C1 segment of cervical spinal cord (tissue), 14 donors: Measurements from ENCODE around the gene CDK14.
"Not testable (repeated sequence)": the region's sequence is repeated elsewhere in the genome, so short reads cannot be mapped to it uniquely, and the experiment has no call there.

ENCODE experiments used
- DNase-seq, 14 donors: peaks; one replicate each; lab custom pipeline; 2025; lab: John Stamatoyannopoulos, UW

The CDK14 gene

DNA sequence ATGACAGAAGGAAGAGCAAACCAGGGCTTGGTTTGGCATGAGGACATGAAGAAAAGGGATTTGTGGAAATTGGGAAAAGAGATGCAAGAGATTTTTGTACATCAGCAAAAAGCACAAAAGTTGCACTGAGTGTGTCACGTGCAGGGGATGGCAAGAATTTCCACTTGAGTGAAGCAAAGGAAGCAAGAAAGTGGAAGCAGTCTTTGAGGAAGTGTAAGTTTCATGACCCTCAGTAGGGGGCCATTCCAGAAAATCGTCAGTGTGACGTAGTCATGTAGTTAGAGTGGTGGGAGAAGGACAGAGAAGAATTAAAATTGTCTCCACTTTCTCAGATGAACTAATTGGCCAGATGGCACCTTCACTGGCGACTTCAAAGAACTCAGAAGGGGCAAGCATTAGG, 544.9 kb downstream of the CDK14 start:
- no peak for DNase-seq

DNA sequence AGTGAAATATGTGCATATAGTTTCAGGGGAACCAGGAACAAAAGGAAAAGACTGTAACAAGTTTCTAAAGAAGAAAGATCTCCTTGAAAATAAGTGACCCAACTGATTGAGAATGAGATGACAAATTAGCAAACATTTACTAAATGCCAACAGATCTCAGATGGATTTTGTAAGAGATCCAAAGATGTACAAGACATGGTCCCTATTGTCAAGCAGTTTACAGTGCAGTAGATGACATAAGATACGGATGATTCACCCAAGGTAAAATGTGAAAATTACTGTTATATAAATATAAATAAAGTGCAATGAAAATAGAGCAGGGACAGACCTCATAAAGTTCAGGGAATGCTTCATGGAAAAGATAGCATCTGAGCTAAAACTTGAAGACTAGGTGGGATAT, 546.6 kb downstream of the CDK14 start:
- no peak for DNase-seq

DNA sequence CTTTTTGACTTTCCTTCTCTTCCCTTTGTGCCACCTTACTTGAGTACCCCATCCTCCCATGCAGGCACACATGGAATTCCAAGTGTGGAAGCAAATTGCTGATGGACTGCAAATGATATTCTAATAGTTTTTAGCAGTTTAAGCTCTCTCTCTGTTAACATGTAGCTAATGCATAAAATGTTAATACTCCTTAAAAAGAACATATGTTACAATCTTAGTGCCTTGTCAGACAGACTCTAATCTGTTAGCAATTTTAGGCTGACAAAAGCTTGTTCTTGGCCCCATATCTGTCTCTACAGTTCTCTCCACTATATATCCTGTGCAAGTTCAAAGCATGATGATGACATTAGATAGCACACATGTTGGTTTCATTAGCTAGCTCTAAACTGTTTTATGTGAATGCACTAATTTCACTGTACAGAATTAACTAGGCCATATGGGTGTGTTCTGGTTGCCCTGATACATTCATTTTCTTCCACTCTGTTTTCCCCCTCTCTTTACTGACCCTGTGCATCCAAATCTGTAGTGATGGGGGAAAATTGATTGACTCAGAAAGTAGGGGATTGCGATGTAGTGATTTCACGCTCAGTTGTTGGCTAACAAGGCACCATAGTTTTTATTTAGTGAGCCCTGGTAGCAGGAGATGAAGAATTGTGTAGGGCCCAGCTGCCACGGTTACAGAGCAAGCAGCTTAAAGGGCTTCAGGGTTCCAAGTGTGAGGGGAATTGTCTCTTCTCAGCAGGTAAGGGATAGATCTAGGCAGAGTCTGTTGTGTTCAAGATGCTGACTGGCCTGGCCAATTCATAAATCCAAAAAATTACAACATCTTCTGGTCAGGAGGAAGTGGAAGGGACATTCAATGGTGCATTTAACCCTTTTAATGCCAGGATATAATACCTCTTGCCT, 553.5 kb downstream of the CDK14 start:
- no peak for DNase-seq

DNA sequence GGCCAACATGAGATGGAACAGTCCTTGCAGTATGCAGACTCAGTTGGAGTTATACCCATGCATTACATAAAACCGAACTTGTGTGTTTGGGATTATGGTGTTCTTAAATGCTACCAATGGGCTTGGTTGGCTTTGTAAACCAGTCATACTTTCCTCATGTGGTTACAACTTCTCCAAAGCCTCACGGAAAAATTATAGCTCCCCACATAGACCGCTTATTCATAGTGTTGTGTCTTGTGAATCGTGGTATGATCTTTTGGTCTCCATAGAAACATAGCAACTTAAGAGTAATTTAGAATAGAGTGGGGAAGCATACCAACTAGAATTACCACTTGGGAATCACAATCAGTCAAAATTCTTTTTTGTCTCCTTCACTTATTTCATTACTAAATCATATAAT, 555.8 kb downstream of the CDK14 start:
- DNase-seq: no peak

DNA sequence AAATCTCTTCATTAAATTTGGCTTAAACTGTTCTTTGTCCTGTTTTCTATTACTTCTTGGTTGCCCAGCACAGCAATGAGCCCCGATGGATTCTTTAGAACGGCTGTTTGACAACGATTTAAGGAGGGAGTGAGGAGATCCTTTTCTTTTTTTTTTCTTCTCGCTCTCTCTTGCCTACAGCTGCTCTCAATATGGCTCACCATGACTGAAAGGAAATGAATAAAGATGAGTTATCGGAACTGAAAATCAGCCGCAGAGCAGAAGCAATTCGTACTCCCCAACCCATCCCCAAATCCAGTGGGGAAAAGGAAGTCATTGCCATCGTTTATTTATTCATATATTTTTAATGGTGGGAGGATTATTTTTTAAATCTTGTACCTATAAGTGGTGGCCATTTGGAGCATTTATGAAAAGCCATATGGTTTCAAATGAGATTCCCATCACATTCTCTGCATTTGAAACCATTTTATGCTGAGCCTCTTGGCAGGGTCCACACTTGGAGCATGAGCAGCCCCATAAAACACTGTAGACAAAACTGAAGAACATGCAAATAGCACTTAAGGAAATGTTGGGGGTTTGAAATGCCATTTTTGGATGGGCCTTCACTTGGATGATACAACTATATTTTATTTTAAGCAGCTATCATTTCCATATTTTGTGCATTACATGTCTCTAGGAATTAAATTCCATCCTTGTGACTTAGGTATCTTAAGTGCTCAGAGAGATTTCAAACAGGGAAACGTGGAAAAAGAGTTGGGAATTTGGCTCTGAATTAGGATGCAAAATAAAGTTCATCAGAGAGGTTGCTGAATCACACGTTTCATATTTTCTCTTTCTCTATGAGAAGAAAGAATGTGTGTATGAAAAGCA, 560.4 kb downstream of the CDK14 start:
- no peak for DNase-seq

DNA sequence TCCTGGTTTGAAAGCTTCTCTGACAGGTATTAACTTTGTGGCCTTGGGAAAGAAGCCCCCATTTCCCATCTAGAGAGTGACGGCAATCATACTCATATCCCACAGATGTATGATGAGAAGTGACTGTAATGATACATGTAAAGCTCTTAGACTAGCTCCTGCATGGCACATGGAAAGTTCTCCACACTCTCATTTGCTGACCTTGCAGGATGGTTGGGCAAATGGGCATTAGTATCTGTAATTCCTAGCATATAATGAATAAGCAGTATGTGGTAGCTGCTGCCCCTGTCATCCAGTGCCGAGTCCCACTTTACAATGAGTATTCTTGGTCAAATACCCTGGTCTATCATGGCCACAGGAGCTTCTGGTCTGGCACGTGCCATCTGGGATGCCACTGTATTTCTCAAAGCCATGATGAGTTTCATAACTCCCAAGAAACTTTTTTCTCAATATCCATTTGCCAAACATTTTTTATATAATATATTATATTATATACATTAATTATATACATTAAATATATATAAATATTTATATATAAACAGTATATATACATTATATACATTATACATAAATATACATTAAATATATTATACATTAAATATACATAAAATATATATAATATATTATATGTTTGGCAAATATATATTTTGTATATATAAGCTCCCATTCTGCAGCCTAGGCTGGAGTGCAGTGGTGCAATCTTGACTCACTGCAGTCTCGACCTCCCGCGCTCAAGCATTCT, 561.6 kb downstream of the CDK14 start:
- no peak for DNase-seq

DNA sequence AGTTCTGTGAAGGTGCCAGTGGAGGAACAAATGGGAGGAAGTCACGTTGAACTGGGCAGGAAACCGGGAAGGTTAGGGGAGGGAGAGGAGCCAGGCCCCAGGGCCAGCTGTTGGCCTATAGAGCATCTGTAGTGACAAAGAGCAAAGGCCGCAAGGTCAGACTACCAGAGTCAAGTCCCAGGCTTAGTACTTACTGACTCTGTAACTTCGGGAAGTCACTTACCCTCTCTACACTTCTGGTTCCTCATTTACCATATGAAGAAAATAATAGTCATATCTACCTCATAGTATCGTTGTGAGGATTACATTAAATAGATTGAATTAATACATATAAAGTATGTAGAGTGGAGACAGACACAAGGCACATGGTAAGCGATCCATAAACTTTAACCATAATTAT, 566.3 kb downstream of the CDK14 start:
- no peak for DNase-seq

DNA sequence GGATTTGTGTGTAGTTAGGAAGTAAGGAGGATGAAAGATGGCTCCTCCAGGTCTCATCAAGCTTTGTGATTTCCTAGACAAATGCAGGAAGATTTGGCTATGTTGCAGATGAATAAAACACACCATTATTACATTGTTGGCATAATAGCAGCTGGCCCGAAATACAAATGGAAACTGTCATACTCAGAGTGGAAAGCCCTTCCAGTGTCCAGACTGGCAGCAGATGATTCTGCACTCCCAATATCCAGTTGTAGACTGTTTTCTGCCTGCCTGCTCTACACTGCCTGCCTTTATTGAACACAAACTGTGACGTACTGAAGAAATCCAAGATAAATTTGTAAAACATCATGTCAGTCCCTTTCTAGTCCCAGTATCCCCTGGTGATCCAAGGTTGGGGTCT, 568.4 kb downstream of the CDK14 start:
- DNase-seq: no peak

DNA sequence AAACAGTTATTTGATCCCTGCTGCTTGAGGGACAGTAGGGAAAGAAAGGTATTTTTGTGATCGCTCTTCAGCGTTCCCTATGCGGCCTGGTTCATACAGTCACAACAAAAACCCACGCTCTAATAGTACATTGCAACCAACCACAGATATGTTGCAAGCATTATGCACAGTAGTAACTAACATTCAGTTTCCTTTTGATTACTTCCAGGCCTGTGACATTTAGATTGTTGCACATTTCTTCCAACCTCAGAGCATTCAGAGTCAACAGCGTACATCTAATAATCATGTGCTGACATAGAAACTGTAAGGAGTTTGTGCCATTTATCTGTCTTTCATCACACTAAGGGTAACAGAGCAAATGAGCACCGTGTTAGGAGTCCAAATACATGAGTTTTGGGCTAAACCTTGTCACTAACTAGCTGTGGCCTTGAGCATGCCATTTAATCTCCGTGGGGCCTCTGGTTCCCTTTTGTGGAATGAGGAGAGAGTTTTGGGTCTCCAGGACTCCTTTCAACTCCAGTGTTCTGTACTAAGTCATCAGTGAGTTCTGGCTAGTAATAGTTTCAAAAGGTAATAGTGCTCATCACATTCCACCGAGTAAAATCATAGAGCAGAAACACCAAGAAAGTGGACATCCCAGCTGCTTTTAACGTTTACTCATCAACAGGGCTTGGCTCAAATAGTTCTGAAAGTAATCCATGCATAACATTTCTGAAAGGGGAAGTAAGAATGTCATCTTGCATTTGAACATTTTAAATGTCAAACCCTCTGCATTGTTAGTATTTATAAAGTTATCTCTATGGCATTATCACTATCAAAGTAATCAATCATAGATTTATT, 569.1 kb downstream of the CDK14 start:
- no peak for DNase-seq

DNA sequence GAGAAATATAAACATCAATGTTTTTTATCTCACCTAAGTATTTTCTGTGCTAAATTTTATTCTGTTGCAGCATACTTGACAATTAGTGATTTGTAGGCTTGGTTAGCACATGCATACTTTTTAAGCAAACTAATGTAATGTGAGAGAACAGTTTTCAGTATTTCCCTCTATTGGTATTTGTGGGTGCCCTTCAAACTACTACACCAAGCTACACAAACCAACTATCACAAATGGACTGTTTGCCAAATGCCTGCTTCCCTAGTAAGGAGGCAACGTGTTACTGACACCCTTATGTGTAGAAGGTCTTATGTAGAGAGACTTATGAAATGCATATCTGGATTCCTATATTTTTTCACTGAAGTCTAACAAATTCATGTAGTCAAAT, 569.7 kb downstream of the CDK14 start:
- DNase-seq: no peak

DNA sequence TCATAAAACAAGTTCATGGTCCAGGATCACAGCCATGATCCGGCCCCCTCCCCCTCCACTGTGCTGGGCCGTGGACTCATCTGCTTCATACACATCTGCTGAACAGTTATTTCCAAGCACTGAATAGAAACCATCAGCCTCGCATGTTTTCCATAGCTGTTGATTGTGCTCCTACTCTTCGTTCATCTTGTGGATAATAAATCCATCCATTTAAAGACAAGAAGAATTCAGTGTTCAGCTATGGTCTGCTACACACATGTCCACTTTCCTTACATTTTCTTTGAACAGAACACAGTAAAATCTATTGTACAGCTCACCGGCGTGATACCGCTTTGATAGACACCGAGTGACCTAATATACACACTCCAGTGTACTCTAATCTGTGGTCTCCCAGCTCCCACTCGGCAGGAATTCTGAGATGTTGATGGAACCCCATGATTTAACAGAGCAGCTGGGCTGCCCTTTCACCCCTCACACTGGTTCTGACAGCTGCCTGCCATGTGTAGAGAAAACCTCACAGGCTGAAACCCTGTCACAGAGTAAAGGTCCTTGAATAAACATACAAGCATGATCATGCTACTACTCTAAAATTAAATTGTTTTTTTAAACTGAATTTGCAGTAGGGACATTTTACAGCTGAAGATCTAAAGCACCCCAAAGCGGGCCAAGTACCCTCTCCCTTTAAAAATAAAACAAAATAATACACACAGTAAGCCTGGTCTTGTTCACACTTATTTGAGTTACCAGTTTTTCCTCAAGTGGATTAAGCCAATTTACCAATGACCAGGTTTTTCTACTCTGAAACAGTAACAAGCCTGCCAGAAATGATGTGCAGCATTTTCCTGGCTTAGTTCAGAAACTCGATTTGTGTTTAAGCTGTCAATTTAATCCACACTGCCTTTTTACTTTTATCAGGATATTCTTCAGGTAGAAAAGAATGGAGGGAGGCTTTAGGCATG, 573.0 kb downstream of the CDK14 start:
- DNase-seq: peak in 1 of 14 donors; percentile 6

DNA sequence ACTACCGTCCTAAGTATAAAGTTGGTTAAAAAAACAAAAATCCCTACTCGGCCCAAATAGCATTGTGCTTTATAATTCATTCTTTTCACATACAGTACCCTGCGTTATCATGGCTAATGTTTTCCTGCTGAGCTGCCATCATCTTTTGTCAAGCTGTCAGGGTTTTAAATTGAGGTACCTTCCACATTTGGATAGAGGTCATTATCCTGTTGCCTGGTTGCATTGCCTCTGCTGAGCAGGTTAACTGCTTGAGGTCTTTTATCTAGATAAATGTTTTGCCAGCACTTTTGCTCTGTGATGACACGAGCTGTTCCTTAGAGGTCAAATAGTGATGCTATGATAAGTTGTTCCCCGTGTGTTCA, 573.7 kb downstream of the CDK14 start:
- DNase-seq: peak in 1 of 14 donors; percentile 14

DNA sequence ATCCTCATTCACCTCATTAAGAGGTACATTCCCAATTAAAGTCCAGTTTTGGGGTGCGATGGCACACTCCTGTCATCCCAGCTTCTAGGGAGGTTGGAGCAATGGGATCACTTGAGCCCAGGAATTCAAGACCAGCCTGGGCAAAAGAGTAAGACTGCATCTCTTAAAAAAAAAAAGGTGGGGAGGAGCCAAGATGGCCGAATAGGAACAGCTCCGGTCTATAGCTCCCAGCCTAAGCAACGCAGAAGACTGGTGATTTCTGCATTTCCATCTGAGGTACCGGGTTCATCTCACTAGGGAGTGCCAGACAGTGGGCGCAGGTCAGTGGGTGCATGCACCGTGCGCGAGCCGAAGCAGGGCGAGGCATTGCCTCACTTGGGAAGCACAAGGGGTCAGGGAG, 577.1 kb downstream of the CDK14 start:
- DNase-seq: not testable (repeated sequence)

DNA sequence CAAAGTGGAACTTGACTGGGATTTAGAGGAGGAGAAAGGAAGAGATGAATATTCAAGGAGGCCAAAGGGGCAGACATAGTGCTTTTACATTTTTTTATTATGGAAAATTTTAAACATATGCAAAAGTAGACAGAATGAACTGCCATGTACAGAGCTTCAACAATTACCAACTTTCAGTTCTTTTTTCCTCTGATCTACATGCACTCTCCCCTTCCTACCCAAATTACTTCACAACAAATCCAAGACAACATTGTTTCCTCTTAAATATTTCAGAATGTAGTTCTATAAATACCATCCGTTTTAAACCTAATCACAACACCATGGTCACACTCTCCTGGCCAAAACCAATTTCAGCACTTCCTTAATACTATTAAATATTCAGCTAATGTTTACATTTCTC, 584.6 kb downstream of the CDK14 start:
- DNase-seq: no peak

DNA sequence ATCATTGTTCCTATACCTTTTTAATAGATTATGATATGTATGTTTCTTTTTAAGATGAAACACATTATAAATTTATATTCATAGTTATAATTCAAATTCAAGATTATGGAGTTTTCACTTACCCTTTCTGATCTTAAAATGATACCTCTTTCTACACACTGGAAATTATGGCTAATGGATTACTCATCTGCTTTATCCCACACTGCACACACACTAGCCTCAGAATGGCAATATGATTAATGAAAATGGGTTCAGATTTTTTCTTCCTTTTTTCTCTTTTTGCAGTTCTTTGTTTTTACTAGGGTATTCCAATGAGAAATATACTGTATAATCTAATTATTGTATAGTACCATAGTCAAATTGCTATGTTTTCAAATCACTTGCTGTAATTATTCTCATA, 585.8 kb downstream of the CDK14 start:
- DNase-seq: no peak

DNA sequence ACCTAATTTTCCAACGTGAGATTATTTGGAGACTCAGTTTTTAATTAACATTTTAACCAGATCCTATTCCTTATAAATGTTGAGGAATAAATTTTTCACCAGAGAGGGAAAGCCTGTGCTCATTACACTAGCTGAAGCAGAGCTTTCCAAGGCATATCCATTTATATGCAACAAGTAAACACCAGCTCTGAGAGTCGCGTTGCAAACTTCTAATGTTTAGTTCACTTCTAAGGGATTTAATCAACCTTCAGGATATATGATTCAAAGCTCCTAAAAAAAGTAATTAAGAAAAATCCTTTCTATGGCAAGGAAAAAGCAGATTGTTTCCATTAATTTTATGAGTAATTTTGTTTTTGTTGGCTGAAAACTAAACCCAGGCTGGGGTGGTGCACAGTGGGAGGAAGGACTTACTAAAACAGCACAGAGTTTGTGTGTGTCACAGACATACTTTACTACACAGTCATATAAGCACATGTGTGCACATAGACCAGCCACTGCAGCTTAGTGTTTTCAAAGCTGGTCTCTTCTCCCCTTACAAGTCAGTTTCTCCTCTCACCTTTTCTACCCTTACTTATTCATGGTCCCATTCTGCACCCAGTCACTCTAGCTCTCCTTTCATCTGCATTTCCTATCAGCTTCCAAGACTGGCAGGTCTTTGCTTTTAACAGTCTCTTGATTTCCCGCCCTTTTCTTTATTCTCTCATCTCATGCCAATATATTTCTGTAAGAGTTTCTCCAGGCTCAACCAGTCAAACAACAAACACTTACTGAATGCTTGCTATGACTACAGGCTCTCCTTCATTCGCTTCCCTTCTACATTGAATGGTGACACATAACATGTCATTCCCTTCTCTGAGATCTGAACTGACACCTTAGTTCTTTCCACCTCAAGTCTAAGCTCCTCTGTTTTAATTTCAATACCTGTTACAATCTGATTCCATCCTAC, 587.0 kb downstream of the CDK14 start:
- DNase-seq: no peak

DNA sequence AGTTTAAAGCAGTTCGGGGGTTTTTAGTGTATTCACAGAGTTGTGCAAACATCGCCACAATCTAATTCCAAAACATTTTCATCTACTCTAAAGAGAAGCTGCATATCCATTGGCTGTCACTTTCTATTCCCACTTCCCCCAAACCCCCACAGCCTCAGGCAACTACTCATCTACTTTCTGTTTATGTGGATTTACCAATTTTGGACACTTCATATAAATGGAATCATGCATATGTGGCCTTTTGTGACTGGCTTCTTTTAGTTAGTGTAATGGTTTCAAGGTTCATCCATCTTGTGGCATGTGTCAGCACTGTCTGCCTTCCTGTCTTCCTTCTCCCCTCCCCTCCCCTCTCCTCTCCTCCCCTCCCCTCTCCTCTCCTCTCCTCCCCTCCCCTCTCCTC, 589.6 kb downstream of the CDK14 start:
- DNase-seq: no peak

DNA sequence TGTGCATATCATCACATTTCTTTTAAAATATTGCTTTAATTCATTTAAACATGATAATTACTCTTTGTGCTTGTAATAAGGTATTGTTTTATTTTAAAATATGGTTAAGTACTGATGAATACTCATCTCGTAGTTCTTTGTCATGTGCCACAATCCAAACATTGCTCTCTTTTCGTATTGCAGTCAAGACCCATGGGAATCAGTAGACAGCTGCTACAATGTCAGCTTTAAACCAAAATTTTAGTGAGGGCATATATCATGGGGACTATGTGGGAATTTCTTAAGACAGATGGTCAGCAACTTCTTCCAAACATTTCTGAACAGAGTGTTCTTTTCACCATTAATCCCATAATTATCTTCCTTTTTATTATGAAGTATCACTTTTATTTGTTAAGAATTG, 590.9 kb downstream of the CDK14 start:
- no peak for DNase-seq

DNA sequence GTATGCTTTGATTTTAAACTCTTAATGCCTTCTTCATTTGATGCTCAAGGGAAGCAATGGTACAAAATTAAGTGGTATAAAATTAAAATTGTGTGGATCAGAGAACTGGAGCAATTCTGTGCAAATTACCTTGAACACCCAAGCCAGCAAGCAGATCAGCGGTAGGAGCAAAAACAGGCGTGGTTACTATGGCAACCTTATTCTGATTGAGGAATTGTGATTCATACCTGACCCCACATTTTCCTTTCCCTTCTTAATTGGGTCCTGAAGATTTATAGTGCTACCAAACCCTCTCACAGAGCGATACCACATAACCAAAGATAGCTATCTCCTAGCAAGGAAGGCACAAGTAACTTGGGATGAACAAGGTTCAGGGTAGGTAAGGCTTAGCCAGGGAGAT, 595.6 kb downstream of the CDK14 start:
- DNase-seq: no peak
